ENCODE data around the gene FIGNL2. TPM values are rescaled to one million over a fixed set of nuclear protein-coding genes. Genes with fewer than 3 reads are reported as not detected.

Gene FIGNL2
- total and polyA plus RNA-seq, 2 experiments from 2014 or later, result 0.13 to 0.32 TPM

GRCh38 chr12:51797301-51797700 lies 51.2 kb downstream of the FIGNL2 start:
- Histone ChIP-seq H3K27me3 (replicated peaks; ENCODE audit: insufficient read depth) (no peaks in the 10 kb centered on the region), H3K4me2 (ENCODE audit: unreplicated experiment) (no peak overlapping the region), H3K9me2 (ENCODE audit: insufficient read depth) (no peaks in the 10 kb centered on the region), H3K4me1 (ENCODE audit: insufficient read depth) (peaks cover 9% of the 10 kb centered on the region; the same call in 1 of the 2 replicates), H3K79me2 (ENCODE audit: insufficient read depth) (no peaks in the 10 kb centered on the region), H3K9ac (no peak overlapping the region), H3K4me3 (no peak overlapping the region), H4K20me1 (ENCODE audit: insufficient read depth) (no peaks in the 10 kb centered on the region), H3K27ac (no peak overlapping the region), H2AFZ (no peak overlapping the region), H3K36me3 (ENCODE audit: low read depth) (peaks cover 10% of the 10 kb centered on the region; the same call in 1 of the 2 replicates), H3K9me3 (ENCODE audit: low read depth) (no peaks in the 10 kb centered on the region), H3F3A (ENCODE audit: insufficient read depth) (0 out of 2 replicates have a peak, but pooled peaks cover 8% of the 10 kb centered on the region)
- DNase-seq, result no peak
- 92 to 96% methylated on average over 6 of the region's 6 CpGs for WGBS, 2 experiments (ENCODE audit: low coverage in 1 of 2, low lambda C conversion rate in 2 of 2, missing lambda C conversion rate in 2 of 2)
- in situ Hi-C loops (cut with MboI), result no loop called here
- TF ChIP-seq EZH2phosphoT487 (IDR thresholded peaks at IDR 0.05; ENCODE audit: insufficient read depth, low read depth), result no peak
- no peak for TF ChIP-seq EZH2 (IDR thresholded peaks at IDR 0.05; ENCODE audit: insufficient read depth, poor library complexity, severe bottlenecking)

- H3K9me2 ChIP-seq (ENCODE audit: insufficient read depth), result no peaks in the 10 kb centered on the region
- no peak for TF ChIP-seq EZH2 (IDR thresholded peaks at IDR 0.05; ENCODE audit: insufficient read depth, poor library complexity, severe bottlenecking)
- no peak for TF ChIP-seq EZH2phosphoT487 (IDR thresholded peaks at IDR 0.05; ENCODE audit: insufficient read depth, low read depth)
- H3K27ac ChIP-seq, result 0 out of 2 replicates have a peak overlapping the region, but pooled peaks have one; percentile 22
- H3K9ac ChIP-seq, result no peak overlapping the region
- WGBS, 2 experiments (ENCODE audit: low coverage in 1 of 2, low lambda C conversion rate in 2 of 2, missing lambda C conversion rate in 2 of 2), result 88 to 94% methylated on average over 1 of the region's 1 CpG
- H4K20me1 ChIP-seq (ENCODE audit: insufficient read depth), result no peaks in the 10 kb centered on the region
- no peak overlapping the region for H2AFZ ChIP-seq
- DNase-seq, result peak; percentile 67
- no peaks in the 10 kb centered on the region for H3K27me3 ChIP-seq (replicated peaks; ENCODE audit: insufficient read depth)
- H3K9me3 ChIP-seq (ENCODE audit: low read depth), result no peaks in the 10 kb centered on the region
- peaks cover 21% of the 10 kb centered on the region for H3K4me1 ChIP-seq (ENCODE audit: insufficient read depth)
- in situ Hi-C loops (cut with MboI), result no loop called here
- peak overlapping the region; percentile 32 for H3K4me2 ChIP-seq (ENCODE audit: unreplicated experiment)
- H3F3A ChIP-seq (ENCODE audit: insufficient read depth), result peaks cover 13% of the 10 kb centered on the region
- no peak overlapping the region for H3K4me3 ChIP-seq
- peaks cover 16% of the 10 kb centered on the region; the same call in 1 of the 2 replicates for H3K36me3 ChIP-seq (ENCODE audit: low read depth)
- H3K79me2 ChIP-seq (ENCODE audit: insufficient read depth), result no peaks in the 10 kb centered on the region
Observed at GRCh38 chr12:51793201-51793600, 55.3 kb downstream of the FIGNL2 start.

- no peak for TF ChIP-seq EZH2 (IDR thresholded peaks at IDR 0.05; ENCODE audit: insufficient read depth, poor library complexity, severe bottlenecking)
- no peak for TF ChIP-seq EZH2phosphoT487 (IDR thresholded peaks at IDR 0.05; ENCODE audit: insufficient read depth, low read depth)
- H3K4me2 ChIP-seq (ENCODE audit: unreplicated experiment), result no peak overlapping the region
- 95 to 96% methylated on average over 5 of the region's 5 CpGs for WGBS, 2 experiments (ENCODE audit: low coverage in 1 of 2, low lambda C conversion rate in 2 of 2, missing lambda C conversion rate in 2 of 2)
- no peak overlapping the region for H2AFZ ChIP-seq
- no peaks in the 10 kb centered on the region for H3K9me2 ChIP-seq (ENCODE audit: insufficient read depth)
- no peak for DNase-seq
- in situ Hi-C loops (cut with MboI), result no loop called here
- H3K27ac ChIP-seq, result no peak overlapping the region
- no peaks in the 10 kb centered on the region for H4K20me1 ChIP-seq (ENCODE audit: insufficient read depth)
- peaks cover 16% of the 10 kb centered on the region; the same call in 1 of the 2 replicates for H3K36me3 ChIP-seq (ENCODE audit: low read depth)
- H3K9me3 ChIP-seq (ENCODE audit: low read depth), result no peaks in the 10 kb centered on the region
- no peaks in the 10 kb centered on the region for H3K79me2 ChIP-seq (ENCODE audit: insufficient read depth)
- H3K9ac ChIP-seq, result no peak overlapping the region
- H3K27me3 ChIP-seq (replicated peaks; ENCODE audit: insufficient read depth), result no peaks in the 10 kb centered on the region
- H3K4me3 ChIP-seq, result no peak overlapping the region
- peaks cover 29% of the 10 kb centered on the region for H3K4me1 ChIP-seq (ENCODE audit: insufficient read depth)
- peaks cover 18% of the 10 kb centered on the region for H3F3A ChIP-seq (ENCODE audit: insufficient read depth)
Observed at GRCh38 chr12:51792417-51792816, 56.1 kb downstream of the FIGNL2 start.

GRCh38 chr12:51788876-51789275 lies 59.6 kb downstream of the FIGNL2 start:
- H4K20me1 ChIP-seq (ENCODE audit: insufficient read depth), result no peaks in the 10 kb centered on the region
- peak; percentile 93 for DNase-seq
- no peaks in the 10 kb centered on the region for H3K9me2 ChIP-seq (ENCODE audit: insufficient read depth)
- in situ Hi-C loops (cut with MboI), result no loop called here
- H3K9me3 ChIP-seq (ENCODE audit: low read depth), result no peaks in the 10 kb centered on the region
- H3K27ac ChIP-seq, result peak overlapping the region; percentile 56
- peaks cover 27% of the 10 kb centered on the region for H3F3A ChIP-seq (ENCODE audit: insufficient read depth)
- no peak overlapping the region for H3K4me3 ChIP-seq
- H2AFZ ChIP-seq, result peak overlapping the region; percentile 17
- peak overlapping the region; percentile 69 for H3K4me2 ChIP-seq (ENCODE audit: unreplicated experiment)
- peaks cover 30% of the 10 kb centered on the region for H3K4me1 ChIP-seq (ENCODE audit: insufficient read depth)
- peaks cover 7% of the 10 kb centered on the region; the same call in 1 of the 2 replicates for H3K36me3 ChIP-seq (ENCODE audit: low read depth)
- 38 to 40% methylated on average over 6 of the region's 6 CpGs for WGBS, 2 experiments (ENCODE audit: low coverage in 1 of 2, low lambda C conversion rate in 2 of 2, missing lambda C conversion rate in 2 of 2)
- no peak for TF ChIP-seq EZH2phosphoT487 (IDR thresholded peaks at IDR 0.05; ENCODE audit: insufficient read depth, low read depth)
- no peak for TF ChIP-seq EZH2 (IDR thresholded peaks at IDR 0.05; ENCODE audit: insufficient read depth, poor library complexity, severe bottlenecking)
- H3K9ac ChIP-seq, result no peak overlapping the region
- H3K27me3 ChIP-seq (replicated peaks; ENCODE audit: insufficient read depth), result no peaks in the 10 kb centered on the region
- no peaks in the 10 kb centered on the region for H3K79me2 ChIP-seq (ENCODE audit: insufficient read depth)
